Smooth muscle cell of the brain vasculature (primary cell): ENCODE measurements around the gene NEUROD6.

Experiments
- DNase-seq: peaks from one replicate; pipeline ENCODE4 v3.0.0-alpha.2; 2012; ENCODE audit warnings: low read depth, low spot score

Gene NEUROD6

DNA sequence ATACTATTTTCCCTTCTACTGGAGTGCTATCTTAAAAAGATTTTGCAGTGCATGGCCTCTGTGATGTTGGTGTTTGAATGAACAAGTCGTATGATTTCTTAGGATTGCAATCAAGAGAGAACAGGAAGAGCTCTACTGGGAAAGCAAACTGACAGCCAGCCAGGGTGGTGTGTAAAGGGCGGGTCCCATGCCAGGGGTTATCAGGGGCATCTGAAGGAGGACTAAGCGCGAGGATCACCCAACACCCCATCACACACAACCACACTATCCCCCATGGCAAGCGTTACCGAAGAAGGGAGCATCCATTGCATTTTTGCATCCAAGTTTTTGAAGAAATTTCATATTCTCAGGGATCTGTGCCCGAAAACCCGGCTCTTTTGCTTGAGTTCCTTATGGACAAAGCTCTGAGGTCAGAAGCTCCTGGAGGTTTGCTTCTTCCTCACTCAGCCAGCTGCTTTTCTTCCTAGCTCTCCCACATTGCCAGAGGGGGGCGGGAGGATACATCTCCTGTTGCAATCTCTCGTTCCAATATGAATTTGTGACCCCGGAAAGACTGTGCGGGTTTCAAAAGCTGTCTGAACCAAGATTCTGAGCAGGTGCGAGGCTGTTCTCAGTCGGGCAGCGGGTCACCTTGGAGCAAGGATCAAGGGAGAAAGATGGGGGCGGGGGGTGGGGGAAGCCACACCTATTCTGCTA is 5.2 kb downstream of the NEUROD6 start:
- DNase-seq: no peak

DNA sequence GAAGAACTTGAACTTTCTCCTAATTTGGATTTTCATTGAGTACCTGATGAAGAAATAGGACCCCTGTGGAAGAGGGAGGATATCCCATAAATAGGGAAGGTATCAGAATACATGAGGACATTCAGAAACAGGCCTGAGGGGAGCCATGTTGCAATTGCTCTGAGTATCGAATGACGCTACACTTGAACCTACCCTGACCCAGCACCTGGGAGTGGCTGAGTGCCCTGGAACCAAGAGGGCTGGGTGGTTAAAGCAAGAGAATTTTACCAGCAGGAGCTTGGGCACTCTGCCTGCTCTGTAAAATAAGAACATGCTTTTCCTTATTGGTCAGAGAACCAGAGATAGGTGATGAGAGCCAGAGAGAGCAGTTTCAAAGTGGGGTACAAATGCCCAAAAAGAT is 7.2 kb downstream of the NEUROD6 start:
- no peak for DNase-seq

DNA sequence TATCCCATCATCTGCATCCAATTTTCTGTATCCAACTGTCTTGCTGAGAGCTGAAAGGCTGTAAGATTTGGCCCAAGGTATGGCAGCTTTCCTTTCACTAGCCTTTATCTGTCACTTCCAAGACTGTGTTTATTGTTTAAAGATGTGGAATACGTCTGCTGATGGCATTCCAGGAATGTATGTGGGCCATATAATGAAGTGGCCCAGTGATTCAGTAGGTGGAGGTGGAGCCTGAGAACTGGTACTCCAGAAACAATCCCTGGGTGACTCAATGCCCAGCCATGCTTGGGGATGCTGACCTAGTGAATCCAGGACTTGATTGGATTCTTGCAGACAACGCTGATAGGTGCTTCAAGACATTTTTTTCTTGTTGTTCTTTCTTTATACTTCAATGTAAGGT is 13.5 kb downstream of the NEUROD6 start:
- no peak for DNase-seq

DNA sequence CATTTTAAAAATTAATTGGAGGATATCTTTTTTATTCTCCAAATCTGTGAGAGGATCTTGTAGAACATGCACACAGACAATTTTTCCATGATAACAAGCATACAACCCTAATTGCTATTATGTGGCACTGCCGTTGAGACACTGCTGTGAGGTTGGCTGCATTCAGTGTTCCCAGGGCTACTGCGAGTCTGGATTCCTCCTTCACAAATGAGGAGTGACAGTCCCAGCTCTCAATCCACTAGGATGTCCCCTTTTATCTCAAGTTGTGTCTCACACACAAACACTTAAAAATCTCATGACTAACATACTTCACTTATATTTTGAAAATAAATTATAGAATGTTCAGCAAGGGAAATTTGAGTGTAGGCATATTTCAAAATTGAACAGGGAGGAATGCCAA is 14.1 kb downstream of the NEUROD6 start:
- no peak for DNase-seq

DNA sequence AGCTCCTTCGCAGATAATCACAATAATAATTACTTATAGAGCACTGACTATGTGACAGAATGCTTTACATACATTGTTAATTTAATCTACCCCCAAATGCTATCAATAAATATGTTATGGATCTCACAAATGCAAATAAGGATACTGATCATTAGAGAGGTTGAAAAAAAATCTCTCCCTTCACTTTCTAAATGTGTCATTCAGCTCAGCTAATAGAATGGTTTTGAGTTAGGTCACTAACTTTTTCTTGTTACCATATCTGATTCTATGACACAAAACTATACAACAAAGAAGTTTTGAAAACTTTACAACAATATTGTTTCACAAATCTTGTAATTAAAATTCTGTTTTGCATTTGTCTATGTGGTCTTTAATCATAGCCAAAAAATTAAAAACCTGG is 17.4 kb downstream of the NEUROD6 start:
- DNase-seq: no peak

DNA sequence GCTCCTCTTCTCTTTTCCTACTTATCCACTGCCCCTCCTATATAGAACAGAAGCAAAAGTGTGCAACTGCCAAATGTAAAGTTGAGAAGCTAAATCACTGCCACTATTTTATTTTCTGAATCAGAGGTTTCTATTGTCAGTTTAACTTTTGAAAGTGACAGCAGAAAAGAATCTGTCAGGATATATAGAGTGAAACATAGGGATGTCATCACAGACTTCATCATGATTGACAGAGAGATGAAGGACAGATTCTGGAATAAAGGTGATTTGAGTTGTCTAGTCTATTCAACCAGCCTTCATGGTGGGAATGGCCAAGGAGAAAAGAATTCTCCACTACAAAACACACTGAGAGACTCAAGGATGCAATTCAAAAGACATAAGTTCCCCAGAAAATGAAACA is 19.9 kb downstream of the NEUROD6 start:
- DNase-seq: no peak

DNA sequence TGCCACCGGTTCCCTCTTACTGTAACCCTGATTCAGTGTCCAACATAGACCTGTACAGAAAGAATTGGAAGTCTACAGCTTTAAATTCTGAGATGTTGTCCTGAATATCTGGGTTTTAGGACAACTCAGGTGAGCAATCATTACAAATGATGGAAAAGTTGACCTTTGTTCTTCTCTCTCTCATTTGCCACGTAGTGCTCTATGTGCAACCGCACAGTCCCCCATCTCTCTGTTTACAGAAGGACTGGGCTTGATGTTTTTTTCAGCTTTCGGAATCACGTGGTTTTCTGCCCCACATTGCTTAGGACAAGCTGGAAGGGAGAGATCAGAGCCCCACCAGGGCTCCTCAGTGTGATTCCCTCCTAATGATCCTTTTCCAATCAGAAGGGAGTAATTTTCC is 22.2 kb downstream of the NEUROD6 start:
- DNase-seq: no peak

DNA sequence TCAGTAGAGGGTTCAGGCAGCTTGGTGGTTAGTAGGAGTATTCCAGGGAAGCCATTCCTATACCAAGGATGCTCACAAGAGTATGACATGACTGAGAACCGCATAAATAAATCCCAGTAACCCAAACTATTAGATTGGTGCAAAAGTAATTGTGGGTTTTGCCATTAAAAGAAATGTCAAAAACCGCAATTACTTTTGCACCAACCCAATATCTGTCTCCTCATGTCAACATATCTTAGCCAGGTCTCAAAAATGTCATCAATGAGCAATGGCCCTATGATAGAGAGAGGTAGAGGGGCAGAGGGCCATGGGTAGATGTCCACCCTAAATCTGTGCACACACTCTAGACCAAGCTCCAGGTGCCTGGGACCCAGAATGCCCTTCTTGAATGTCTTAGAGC is 23.6 kb downstream of the NEUROD6 start:
- DNase-seq: no peak

DNA sequence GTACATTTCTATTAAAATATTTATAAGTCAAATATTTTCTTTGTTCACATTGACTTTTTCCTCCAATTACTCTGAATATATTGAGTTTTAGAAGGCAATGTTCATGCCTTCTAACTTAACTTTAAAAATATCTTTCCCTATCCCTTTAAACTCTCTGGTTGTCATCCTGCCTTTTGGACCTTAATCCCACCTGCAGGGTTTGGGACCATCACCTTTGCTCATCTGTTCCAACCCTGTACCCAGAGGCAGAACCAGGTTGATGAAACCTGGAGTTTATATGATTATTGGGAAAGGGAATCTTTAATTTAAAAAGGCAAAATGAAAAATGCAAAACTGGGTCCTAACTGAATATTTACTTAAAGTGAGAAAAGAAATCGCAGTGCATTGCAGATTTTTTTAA is 24.8 kb downstream of the NEUROD6 start:
- no peak for DNase-seq

DNA sequence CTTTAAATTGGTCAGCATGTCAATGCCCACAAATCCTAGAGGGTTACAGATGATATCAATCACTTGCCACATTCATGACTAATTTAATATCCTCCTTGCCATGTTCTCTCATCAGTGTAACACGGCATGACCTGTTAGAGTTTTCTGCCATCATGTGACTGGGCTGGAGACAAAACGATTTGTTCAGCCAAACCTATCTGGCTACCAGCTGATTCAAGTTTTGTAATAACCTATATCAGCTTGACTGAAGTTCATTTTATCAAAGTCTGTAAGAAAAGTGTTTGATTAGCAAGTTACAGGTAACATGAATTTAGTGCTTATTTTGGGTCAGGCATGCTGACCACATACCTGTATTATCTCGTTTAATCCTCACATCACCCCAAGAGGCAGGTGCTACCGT is 25.7 kb downstream of the NEUROD6 start:
- no peak for DNase-seq

DNA sequence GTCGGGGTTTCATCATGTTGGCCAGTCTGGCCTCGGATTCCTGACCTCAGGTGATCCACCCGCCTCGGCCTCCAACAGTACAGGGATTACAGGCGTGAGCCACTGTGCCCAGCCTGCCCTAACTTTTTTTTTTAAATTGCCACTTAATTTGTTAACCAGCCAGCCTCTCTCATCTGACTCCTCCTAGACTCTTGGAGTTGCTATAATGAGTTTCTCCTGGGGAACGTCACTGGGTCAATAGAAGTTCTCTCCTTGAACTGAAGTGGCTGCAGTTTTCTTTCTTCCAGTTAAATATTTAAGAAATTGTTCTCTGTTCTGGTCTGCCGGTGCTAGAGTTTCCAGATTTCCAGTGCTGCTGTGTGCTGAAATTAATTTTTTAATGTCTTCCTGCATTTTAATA is 27.6 kb downstream of the NEUROD6 start:
- no peak for DNase-seq

DNA sequence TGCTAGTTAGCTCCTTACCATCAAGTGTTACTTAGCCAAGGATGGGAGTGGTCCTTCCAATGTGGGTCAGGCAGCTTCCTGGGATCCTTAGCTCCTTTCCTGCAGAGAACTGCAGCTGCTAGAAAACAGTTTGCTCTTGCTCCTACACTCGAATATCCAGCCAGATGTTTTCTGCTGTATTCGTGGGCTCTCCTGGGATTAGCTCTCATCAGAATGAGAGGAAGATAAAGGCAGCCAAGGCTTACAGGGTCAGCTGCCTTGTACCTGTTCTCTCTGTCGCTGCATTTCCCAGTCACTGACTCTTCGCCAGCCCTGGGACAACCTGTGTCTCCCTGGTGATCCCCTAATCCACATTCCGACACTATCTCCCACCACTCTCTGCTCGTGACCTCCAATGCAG is 29.0 kb downstream of the NEUROD6 start:
- no peak for DNase-seq

DNA sequence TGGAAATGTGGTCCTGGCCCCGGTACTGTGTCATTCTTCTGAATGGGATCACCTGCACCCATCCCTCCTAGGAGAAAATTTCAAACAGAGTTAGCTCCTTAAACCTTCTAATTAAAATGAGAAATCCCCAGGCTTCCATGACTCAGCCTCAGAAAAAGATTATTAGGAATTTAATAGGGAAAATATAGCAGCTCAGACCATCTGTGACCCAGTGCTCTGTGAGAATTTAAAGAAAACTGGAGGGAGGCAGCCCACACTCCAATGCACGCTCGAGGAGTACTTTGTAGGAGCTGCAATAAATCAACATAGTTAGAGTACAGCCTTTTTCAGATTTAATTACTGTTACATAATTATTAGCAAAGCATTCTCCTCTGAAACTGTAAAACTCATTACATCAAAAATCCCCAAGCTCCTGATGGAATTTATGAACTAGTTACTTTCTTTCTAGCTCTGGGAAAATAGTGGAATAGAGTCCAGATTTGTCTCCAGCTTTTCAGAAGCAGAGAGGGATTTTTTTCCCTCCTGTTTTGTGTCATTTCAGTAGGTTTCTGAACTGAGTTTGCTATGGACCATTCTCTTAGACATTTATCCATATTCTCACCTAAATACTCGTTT is 30.1 kb downstream of the NEUROD6 start:
- no peak for DNase-seq

DNA sequence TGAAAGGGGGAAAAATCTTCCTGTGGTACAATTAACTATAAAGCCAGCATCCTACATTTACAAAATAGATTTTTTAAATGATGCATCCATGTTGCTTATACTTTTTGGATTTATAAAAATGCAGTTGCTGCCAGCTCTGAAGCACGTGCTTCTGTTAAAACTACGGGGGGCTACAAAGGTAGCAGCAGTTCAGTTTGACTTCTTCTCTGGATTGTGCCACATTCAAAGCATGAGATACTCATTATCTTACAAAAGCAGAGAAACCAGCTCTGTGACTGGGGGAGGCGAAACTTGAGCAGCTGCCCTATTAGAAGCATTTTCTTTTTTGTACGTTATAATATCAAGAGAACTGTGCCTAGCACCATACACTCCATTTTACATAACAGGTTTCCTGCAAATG is 31.1 kb downstream of the NEUROD6 start:
- no peak for DNase-seq

DNA sequence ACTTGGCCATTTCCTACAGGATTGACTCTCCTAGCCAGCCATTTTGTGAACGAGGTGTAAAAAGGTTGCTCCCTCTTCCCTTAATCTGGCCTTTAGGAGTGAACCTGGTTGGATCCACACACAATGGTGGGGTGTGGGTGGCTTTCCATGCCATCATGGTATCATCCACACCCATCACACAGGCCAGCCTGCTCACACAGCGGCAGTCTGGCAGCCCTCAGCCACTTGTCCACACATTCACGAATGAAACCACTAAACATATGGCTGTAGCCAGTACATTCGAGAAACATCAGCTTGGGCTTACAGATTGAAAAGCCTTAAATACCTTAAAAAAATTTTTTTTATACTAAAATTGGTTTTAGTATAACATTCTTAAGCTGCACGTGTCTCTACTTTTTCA is 31.9 kb downstream of the NEUROD6 start:
- no peak for DNase-seq

DNA sequence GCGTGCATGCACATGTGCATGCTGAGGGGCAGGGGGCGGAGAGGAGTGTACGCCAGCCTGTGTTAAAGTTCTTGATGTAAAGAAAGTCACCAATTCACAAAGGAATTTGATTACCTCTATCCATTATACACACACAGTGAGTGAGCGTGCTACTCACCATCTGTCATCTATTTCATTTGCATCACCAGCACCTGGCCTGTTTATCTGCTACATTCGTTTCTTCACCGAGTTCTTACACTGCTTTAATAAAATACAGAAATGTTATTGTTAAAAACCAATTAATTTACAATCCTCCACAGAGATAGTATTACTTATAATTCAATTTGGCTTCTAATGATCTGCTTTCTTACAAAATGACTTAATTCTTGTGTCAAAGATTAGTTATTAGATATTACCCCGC is 32.6 kb downstream of the NEUROD6 start:
- DNase-seq: no peak

DNA sequence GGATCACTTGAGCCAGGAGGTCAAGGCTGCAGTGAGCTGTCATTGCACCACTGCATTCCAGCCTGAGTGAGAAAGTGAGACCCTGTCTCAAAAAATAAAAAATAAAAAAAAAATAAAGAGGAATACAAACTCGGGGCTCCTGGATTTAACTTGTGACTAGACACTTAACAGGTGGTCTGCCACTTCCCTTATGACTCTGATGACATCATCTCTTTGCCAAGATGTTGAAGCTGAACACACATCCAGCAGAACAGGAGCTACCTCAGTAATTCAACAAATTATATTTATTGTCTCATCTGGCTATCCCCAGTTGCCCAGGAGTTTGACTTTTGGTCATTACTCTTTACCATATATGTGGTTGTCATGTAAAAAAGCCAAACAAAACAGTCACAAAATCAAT is 35.3 kb downstream of the NEUROD6 start:
- no peak for DNase-seq

DNA sequence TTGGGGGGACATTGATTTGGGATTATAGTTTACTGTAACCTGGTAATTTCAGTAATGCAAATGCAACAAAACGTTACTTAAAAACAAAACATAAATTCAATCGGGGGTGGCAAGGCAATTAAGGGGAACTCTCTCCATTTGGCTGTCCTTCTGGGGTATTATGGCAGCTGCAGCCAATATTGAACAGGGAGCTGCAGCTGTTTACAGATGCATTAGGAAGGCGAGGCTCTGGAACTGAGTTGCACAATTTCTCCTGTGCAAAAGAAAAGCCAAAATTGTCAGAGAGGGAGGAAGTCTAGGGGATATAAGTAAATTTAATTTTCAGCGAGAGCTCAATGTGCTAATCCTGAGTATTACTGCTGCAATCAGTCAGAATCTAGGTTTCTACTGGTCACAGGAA is 36.1 kb downstream of the NEUROD6 start:
- no peak for DNase-seq

DNA sequence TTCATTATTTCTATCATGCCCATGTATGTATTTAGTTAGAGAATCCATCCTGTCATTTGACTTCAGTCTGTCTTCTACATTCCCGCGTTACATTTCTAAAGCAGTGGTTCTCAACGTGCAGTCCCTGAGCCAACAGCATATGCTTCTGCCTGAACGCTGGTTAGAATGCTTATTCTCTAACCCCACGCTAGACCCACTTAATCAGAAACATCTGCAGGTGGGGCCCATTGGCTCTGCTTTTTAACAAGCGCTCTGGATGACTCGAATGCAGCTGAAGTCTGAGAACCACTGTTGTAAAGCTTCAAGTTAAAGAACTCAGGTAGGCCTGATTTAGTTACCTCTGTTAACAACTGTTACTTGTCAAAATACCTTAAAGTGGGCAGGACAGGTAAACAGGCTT is 38.2 kb downstream of the NEUROD6 start:
- no peak for DNase-seq

DNA sequence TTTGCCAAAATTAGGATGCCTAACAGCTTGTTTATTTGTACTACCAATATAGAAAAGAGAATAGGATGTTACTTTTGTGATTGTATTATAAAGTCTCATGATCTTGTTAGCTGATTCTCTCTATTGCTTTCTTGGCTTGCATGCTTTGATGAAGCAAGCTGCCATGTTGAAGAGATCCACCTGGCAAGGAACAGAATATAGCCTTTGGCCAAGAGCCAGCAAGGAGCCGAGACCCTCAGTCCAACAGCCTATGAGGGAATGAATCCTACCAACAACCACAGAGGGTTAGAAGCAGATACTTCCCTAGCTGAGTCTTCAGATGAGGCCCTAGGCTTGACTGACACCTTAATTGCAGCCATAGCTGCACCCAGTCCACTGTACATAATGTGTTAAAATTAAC is 41.2 kb downstream of the NEUROD6 start:
- DNase-seq: no peak

DNA sequence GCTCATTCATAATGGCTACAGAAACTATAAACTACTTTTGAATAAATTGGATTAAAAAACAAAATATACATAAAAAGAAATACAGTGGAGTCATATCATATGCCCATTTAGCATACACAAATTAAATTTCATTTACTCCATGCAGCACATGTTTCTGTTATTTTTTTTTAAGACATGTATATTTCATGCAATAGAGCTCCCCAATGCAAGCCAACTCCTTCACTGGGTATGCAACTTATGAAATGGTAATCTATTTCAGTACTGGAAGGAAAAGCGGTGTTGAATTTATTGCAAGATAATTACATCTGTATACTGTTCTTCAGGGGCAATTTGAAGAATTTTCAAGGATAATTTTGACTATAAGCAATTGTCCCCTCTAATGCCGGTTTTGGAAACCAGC is 49.9 kb downstream of the NEUROD6 start:
- no peak for DNase-seq
